HS-5 (cell line): ENCODE data around the gene DGKB.
"Not testable (repeated sequence)": the region's sequence is repeated elsewhere in the genome, so short reads cannot be mapped to it uniquely, and the experiment has no call there.

ENCODE experiments used
- DNase-seq: peaks from one replicate; pipeline ENCODE4 v3.0.0-alpha.2; 2012; ENCODE audit warnings: low read depth

Gene DGKB

DNA sequence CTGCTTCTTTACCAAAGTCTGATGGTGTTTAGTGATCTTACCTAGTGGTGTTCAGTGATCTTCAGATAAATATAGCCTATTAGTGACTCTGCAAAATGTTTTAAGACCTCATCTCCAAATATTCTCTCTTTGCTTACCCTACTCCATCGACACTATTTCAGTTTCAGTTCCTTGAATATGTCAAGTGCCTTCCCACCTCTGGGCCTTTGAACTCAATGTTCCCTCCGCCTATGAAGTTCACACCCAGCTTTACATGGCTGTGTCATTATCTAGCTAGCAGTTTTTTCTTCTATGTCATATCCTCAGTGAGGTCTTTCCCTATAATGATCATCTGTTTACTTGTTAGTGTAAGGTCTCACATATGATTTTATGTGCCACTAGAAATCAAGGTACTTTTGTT is 322.6 kb downstream of the DGKB start:
- no peak for DNase-seq

GRCh38 chr7:14576578-14576977 is 326.0 kb downstream of the DGKB start:
- no peak for DNase-seq

DNA sequence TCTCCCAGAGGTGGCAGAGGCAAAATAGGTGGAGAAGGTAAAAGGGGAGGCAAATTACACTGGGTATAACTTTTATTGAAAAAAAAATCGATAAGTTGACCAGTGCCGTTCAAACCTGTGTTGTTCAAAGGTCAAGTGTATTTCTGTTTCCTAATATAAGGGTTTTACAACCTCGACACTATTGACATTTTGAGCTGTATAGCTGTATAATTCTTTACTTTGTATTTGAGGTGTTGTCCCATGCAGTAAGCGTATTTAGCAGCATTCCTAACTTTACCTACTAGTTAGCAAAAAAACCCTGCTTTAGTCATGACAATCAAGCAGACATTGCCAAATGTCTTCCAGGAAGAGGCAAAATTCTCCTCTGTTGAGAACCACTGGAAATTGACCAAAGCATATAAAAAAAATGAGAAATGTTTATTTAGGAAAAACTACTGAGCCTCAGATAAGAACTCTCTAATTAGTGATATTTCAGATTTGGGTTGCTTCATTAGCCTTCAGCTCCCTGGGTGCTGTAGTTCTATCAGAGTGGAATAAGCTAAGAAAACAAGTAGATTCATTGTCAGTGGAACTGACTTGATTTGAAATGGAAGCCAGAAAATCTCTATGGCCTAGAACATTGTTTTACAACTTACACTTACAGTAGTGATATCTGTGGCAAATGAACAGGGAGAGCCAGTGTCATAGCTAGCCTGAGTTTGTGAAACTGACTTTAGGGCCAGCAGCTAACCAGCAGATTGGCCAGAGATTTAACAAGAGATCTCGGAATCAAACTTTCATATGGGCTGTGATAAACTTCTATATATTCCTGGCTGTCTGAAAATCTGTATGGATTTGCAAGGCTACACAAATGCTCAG is 331.6 kb downstream of the DGKB start:
- DNase-seq = no peak

- no peak for DNase-seq
Measured at GRCh38 chr7:14552060-14552459, 350.5 kb downstream of the DGKB start.

GRCh38 chr7:14551310-14551709 is 351.2 kb downstream of the DGKB start:
- DNase-seq = no peak

GRCh38 chr7:14542624-14543023 is 359.9 kb downstream of the DGKB start:
- no peak for DNase-seq

DNA sequence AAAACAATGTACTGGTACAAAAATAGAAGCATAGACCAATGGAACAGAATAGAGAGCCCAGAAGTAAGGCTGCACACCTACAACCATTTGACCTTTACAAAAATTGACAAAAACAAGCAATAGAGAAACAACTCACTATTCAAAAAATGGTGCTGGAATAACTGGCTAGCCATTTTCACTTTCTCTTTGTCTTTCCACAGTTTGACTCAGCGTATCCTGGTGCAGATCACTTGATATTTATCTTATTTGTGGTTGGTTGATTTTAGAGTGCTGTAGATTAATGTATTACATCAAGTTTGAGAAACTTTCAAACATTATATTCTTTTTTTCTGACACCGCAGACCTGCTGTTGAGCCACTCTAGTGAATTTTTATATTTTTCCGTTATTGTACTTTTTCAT is 381.4 kb downstream of the DGKB start:
- DNase-seq = no peak

- DNase-seq = no peak
Measured at GRCh38 chr7:14510268-14510667, 392.3 kb downstream of the DGKB start.

- DNase-seq = peak; percentile 90
Measured at GRCh38 chr7:14507617-14508016, 394.9 kb downstream of the DGKB start.

DNA sequence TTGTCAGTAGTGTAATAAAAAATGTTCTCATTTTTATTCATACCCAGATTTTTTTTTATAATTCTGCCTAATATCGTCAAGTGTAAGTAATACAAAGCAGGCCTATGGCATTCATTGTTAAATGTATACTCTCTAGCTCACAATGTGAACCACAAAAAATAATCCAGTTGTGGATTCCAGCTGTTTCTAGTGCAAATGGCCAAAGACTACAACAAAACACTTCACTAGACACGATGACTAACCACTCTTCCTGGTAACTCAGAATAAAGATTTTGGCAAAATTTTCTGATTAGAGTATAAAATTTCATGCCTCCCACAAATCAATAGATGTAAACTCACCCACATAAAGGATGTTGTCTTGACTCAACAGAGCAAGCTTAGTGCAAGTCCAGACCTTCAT is 396.6 kb downstream of the DGKB start:
- no peak for DNase-seq

- no peak for DNase-seq
Measured at GRCh38 chr7:14504134-14504533, 398.4 kb downstream of the DGKB start.

DNA sequence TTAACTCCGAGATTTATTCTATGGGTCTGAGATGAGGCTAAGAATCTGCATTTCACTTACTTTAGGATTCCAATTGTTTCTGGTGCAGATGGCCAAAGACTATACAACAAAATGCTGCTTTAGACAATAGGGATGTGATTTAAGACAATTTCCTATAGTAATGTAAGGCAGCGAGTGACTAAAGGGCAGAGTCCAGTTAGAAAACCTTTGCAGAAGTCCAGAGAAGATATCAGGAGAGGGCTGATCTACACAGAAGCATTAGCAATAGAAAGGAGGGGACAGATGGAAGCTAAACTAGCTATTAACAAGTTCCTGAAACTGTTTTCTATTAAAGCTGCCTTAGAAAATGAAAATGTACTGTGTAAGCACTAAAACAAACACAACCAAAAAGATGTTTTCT is 398.9 kb downstream of the DGKB start:
- no peak for DNase-seq

- no peak for DNase-seq
Measured at GRCh38 chr7:14501436-14501835, 401.1 kb downstream of the DGKB start.

DNA sequence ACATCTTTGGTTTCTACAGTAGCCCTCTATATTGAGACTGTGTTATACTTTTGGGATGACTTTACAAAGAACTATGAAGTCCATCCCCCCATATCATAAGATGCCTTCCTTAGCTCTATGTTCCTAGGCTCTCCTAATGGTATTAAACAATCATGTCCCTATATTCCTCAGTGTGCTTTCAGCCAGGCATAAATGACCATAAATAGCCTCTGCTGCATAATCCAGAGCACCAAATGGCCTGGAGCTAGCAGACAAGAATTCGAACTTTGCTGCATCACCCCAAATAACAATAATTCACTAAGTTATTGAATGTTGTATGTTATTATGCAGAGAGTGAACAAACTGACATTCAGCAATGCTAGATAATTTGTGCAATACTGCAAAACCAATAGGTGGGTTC is 405.2 kb downstream of the DGKB start:
- no peak for DNase-seq

- no peak for DNase-seq
Measured at GRCh38 chr7:14495633-14496032, 406.9 kb downstream of the DGKB start.

DNA sequence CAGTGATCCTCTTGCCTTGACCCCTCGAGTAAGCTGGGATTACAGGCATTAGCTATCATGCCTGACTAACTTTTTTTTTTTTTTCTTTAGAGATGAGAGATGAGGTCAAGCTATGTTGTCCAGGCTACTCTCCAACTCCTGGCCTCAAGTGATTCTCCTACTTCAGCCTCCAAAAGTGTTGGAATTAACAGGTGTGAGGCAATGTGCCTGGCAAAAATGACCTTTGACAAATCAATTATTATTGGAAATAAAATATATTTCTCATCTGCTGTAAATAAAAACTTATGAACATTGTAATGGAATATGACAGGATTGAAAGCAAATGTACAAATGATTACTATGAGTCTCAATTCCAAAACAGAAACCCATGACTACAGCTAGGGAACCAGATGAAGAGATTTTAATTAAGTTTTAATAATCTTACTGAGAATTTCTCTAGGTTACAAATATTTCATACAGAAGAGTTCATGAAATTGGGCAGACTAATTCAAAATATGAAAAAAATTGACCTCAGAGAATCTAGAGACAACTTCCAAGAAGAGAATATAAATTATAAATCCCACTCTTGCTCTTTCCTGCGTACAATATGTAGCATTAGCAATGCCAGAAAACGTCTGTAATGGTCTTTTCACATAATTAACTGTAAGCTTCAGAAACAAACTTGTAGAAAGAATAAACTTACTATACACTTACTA is 414.7 kb downstream of the DGKB start:
- DNase-seq = no peak

DNA sequence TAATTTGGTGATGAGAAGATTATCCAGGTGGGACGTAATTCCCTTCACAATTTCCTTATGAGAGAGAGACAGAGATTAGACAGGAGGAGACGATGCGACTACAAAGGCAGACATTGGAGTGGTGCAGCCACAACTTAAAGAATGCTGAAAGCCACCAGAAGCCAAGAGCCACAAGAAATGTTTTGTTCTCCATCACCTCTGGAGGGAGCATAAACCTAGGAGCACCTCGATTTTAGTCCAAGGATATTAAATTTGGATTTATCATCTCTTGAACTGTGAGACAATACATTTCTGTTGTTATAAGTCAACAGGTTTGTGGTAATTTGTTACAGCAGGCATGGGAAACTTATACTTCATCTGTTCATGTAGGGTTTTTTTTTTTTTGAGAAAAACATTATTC is 418.9 kb downstream of the DGKB start:
- no peak for DNase-seq

- no peak for DNase-seq
Measured at GRCh38 chr7:14480281-14480680, 422.3 kb downstream of the DGKB start.

- DNase-seq = no peak
Measured at GRCh38 chr7:14478834-14479510, 423.6 kb downstream of the DGKB start.

DNA sequence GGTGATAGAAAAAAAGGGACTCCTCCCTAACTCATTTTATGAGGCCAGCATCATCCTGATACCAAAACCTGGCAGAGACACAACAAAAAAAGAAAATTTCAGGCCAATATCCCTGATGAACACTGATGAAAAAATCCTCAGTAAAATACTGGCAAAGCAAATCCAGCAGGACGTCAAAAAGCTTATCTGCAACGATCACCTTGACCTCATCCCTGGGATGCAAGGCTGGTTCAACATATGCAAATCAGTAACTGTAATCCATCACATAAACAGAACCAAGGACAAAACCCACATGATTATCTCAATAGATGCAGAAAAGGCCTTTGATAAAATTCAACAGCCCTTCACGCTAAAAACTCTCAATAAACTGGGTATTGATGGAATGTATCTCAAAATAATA is 440.8 kb downstream of the DGKB start:
- DNase-seq = not testable (repeated sequence)

DNA sequence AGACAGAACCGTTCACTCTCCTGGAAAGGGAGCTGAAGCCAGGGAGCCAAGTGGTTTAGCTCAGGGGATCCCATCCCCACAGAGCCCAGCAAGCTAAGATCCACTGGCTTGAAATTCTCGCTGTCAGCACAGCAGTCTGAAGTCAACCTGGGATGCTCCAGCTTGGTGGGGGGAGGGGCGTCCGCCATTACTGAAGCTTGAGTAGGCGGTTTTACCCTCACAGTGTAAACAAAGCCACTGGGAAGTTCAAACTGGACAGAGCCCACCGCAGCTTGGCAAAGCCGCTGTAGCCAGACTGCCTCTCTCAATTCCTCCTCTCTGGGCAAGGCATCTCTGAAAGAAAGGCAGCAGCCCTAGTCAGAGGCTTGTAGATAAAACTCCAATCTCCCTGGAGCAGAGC is 443.7 kb downstream of the DGKB start:
- DNase-seq = not testable (repeated sequence)

- DNase-seq = peak; percentile 74
Measured at GRCh38 chr7:14457568-14458453, 444.7 kb downstream of the DGKB start.
